DMS 273 (cell line): ENCODE data around the gene OBSL1.

Experiments used
- DNase-seq: peaks from one replicate; lab custom pipeline; 2025; ENCODE audit not compliant: unreplicated experiment; lab: John Stamatoyannopoulos, UW

Gene OBSL1

DNA sequence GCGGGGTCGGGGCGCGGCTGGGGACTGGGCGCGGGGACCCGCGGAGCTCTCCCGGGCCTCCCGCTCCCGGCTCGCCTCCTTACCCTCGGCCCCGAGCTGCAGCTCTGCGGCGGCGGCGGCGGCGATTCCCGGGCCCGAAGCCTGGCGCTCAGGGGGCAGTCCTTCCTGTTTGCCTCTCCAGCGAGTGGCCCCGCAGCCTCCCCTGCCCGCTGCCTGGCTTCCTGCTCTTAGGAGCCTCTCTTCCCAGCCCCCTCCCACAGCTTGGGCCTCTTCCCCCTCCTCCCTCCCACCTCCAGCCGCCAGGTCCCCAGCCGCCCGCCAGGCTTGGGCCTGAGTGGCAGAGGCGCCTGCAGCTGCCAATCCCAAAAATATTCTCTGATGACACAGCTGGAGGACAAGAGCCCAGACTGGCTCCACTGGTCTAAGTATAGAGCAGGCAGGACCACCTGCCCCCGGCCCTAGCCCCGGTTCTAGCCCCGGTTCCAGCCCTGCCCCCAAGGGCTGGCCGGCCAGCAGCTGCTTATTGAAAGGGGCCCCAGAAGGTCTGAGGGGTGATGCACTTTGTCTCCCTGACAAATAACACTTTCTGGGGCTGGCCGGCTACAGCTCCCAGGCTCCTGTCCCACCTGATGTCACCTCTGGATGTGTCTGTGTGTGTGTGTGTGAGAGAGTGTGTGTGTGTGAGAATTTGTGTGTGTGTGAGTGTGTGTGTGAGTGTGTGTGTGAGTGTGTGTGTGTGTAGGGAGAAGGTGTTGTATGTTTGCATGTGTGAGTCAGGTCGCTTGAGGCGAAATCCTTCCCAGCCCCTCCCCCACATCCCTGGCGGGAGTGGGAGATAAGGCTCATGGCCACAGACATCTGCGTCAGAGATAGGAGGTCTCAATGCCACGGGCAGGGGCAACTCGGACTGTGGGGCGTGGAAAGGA, at the start of gene OBSL1:
TSS of gene OBSL1 (minus strand) at position 229 of the 926 bp plus-strand sequence. CDS start 307 bp downstream, outside the sequence.
- DNase-seq = peak; percentile 90

DNA sequence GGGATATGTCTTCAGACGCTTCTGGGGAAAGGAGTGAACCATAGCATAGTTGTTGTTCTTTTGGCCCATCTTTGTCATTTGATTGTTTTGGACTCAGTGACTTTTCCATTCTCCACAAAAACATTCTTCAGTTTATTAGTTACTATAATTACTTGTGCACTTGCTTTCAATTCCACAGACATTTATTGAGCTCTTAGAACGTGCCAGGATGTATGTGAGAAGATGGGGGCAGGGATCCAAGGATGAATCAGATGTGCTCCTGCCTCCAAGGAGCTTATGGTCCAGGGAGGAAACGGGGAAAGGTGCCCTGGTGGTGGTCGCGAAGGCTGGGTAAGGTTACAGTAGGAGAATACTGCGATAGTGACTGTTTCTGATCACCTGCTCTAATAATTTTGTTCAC, 49.2 kb upstream of the OBSL1 start:
- DNase-seq = no peak

DNA sequence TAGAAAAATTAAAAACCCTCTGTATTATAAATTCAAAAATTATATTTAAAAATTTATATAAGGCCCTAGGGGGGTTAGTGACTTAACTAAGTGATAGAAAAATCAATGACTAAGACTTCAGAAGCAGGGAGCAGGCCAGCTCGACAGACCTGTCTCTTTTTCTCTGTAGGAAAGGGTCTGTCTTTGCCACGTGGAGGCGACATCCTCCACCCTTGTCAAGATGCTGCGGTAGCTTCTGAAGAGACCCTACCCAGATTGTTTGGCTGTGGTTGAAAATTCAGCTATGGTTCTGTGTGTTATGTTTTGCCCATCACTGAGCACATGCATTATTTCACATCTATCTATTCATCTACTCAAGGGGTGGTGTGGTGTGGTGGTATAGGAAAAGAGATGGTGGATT, 47.9 kb upstream of the OBSL1 start:
- no peak for DNase-seq

DNA sequence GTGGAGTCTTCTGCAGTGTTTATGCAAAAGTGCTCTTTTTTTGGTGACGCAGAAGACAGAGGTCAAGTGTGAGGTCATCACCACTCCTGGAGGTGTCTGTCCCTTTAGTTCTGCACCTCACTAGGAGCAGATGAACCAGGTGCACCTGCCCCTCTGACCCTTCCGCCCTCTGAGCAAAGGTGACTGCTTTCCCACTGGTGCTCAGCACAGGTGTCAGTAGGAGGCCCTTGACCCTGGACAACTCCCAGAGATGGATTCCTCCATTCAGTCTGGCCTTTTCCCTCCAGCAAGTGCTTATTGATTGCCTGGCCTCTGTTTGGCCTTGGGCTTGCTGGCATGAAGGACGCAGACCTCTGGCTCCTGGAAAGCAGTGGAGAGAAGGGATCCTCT, 47.4 kb upstream of the OBSL1 start:
- no peak for DNase-seq

DNA sequence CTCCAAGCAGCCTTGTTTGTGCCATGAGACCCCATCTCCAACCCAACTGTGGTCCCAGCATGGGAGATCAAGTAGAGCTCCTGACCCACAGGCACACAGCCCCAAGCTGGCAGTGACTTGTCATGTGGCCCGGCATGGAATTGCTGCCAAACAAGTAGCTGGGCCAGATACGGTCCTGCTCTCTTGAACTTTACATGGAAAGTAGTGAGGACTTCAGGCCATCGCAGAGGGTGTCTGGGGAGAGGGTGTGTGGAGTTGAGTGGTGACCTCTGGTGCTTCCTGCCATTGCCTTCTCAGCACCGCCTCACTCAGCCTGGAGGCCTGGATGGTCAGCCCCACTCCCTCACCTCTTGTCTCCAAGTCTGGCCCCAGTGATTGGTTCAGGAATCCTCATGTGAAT, 45.2 kb upstream of the OBSL1 start:
- no peak for DNase-seq

DNA sequence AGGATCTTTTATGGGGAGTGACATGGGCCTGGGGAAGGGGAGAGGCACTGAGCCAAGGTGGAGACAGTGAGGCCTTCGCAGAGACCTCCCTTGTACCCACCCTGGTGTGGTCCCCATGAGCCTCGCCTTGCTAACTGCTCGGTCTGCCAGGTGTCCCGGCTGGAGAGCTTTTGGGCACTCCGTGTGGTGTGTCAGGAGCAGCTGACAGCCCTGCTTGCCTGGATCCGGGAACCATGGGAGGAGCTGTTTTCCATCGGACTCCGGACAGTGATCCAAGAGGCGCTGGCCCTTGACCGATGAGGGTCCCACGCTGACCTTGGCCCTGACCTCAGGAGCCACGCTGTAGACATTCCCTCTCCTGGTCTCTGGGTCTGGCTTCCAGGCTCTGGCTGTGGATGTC, 44.6 kb upstream of the OBSL1 start:
- no peak for DNase-seq

DNA sequence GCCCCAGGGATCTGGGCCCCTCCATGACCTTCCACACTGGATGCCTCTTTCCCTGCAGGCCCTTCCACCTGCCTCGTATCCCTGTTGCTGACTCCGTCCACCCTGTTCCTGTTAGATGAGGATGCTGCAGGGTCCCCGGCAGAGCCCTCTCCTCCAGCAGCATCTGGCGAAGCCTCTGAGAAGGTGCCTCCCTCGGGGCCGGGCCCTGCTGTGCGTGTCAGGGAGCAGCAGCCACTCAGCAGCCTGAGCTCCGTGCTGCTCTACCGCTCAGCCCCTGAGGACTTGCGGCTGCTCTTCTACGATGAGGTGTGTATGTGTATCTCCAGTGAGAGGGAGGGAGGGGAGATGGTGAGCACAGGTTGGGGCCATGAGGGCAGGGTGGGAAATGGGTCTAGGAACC, 43.7 kb upstream of the OBSL1 start:
- no peak for DNase-seq

DNA sequence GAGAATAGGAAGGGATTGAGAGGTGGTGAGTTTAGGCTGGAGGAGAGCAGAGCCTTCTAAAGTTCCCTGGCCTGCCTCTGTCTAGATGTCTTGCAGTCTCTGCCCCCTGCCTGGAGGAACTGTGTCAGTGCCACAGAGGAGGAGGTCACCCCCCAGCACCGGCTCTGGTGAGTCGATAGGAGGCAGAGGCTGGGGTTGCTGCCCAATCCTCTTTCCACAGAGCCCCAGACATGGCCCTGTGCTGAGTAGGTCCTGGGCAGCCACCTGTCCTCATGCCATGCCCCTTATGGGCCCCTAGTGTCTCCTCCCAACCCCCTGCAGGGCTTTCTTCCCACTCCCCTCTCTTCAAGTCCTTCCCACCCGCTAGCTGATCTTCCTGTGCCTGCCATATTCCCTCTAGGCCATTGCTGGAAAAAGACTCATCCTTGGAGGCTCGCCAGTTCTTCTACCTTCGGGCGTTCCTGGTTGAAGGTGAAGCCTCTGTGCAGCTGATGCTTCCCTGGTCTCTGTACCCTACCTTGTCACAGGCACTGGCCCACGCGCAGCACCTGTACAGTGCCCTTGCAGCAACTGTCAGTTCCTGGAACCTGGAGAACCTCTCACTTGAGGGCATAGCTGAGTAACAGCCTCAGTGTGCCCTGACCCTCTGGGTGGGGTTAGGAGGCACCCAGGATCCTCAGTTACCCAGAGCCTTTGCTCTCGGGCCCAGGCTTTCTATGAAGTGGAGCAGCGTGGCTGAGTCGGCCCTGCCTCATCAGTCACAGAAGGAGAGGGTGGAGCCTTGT, 42.9 kb upstream of the OBSL1 start:
- no peak for DNase-seq

DNA sequence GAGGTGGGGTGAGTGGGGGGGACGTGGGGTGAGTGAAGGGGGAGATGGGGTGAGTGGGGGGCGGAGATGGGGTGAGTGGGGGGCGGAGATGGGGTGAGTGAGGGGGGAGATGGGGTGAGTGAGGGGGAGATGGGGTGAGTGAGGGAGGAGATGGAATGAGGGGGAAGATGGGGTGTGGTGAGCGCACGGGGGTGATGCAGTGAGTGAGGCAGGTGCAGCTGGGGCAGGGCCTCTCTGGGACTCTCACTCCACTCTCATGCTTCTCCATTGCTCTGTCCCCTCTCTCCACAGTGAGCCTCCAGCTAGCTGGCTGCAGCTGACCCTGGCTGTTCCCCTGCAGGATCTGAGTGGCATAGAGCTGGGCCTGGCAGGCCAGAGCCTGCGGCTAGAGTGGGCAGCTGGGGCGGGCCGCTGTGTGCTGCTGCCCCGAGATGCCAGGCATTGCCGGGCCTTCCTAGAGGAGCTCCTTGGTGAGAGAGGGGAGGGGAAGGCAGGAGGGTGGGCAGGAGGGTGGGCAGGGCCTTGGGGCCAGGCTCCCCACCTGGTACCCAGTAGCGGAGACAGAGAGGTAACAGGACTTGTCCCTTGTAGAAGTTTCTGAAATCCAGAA, 42.2 kb upstream of the OBSL1 start:
- no peak for DNase-seq

DNA sequence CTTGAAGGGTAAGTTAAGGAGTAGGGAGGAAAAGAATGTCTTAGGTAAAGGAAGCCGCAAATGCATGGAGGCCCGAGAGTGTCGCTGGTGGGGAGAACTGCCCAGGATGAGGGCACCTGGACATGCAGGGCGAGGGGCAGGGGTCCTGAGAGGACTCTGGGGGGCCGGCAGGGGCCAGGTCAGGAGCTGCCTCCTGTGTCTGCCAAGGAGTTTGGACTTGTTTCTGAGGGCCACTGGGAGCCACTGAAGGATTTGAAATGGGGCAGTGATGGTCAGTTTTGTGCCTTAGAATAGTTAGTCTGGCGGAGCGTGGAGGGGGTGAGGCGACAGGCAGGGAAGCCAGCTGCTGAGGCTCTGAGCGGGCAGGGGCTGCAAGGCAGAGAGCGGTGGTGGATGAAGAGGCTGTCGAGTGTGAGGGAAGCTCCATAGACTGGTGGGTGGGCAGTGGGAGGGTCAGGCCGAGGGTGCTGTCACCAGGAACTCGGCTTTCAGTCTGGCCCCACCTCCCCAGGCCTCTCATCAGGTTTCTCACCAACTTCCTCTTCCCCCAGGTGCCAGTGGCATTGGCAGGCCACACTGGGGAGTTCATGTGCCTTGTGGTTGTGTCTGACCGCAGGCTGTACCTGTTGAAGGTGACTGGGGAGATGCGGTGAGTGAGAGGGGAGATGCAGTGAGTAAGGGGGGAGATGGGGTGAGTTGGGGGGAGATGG, 41.4 kb upstream of the OBSL1 start:
- no peak for DNase-seq

DNA sequence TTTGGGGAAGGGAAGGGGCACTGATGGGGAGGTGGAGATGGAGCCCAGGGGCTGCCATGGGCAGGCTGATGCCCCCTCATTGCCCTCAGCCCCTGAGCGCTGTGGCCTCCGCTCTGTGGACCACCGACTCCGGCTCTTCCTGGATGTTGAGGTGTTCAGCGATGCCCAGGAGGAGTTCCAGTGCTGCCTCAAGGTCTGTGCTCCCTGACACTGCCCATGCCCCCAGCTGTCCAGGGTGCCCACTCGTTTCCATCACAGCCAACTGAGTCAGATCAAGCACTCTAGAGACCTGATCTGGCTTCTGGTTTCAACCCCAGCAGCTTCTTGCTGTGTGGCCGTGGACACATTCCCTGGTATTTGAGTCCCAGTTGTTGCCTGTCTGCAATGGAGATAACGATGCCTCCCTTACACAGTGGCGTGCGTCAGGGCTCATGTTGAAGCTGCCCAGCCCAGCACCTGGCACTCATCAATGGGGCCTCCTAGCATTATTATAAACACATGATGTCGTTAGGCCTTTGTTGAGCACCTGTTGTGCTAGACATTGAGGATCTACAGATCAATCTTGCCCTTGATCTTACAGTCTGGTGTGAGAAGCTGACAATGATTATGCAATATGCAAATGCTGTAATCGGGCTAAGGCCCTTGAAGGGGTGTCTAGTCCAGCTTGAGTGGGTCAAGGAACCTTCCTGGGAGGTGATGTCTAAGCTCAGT, 40.7 kb upstream of the OBSL1 start:
- no peak for DNase-seq

DNA sequence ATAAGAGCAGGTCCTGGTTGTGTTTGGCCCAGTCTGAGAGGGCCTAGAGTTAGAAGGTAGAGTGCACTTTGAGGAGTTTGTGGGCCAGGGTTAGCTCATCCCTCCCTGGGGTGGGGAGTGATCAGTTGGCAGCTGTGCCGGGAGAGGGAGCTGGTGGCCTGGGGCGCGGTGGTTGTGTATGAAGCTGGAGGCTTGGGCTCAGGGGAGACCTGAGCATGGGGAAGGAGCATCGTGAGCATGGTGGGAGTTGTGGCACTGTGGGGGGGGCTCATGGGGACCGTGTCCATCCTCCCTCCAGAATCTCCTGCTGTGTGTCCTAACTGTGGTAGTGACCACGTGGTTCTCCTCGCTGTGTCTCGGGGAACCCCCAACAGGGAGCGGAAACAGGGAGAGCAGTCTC, 40.0 kb upstream of the OBSL1 start:
- no peak for DNase-seq

DNA sequence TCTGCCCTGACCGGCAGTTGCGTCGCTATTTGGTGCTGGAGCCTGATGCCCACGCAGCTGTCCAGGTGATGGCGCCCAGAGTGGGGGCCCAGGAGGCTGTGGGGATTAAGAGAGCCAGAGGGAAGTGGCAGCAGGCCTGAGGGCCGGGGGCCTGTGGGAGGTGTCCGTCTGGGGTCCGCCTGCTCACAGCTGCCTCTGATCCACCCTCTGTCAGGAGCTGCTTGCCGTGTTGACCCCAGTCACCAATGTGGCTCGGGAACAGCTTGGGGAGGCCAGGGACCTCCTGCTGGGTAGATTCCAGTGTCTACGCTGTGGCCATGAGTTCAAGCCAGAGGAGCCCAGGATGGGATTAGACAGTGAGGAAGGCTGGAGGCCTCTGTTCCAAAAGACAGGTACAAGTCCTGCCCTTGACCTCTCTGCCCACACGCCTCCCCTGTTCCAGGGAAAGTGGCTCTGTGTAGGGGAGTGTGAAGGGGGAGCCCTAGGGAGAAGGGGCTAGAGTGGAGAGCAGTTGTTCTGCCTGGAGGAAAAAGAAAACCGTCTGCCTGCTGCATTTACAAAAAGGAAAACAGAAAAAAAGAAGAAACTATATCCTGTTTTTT, 37.9 kb upstream of the OBSL1 start:
- DNase-seq = no peak

DNA sequence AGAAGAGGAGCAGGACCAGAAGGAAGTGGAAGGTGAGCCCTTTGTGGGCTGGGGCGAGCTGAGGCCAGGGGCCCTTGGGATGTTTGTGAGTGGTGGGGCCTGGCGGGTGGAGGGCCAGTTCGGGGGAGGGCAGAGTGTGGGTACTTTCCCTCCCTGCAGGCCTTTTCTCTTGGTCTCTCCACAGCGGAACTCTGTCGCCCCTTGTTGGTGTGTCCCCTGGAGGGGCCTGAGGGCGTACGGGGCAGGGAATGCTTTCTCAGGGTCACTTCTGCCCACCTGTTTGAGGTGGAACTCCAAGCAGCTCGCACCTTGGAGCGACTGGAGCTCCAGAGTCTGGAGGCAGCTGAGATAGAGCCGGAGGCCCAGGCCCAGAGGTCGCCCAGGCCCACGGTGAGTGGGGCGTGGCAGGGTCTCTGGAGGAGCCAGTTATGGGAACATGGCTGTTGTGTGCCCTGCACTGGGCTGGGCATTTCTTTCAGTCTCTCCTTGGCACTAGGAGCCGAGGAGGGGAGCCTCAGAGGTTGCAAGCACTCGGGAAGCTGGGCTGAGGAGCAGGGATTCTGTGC, 37.1 kb upstream of the OBSL1 start:
- no peak for DNase-seq

DNA sequence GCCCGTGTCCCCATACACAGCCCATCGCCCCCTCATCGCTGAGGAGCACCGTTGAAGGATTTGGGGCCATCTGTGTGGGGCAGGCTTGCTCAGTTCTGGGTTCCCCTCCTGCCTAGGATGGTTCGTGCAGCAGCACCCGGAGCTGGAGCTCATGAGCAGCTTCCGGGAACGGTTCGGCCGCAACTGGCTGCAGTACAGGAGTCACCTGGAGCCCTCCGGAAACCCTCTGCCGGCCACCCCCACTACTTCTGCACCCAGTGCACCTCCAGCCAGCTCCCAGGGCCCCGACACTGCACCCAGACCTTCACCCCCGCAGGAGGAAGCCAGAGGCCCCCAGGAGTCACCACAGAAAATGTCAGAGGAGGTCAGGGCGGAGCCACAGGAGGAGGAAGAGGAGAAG, 36.6 kb upstream of the OBSL1 start:
- DNase-seq = no peak

DNA sequence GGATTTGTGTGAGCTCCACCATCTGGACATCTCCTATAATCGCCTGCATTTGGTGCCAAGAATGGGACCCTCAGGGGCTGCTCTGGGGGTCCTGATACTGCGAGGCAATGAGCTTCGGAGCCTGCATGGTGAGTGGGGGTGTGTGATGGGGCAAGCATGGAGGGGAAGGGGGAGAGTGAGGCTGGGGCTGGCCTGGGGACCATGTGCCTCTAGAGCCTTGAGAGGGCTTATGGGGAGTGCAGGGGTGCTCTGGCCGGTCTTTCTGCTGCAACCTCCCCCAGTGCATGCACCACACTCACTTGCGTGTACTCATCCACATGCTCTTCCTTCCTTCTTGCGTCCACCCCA, 34.2 kb upstream of the OBSL1 start:
- DNase-seq = no peak

DNA sequence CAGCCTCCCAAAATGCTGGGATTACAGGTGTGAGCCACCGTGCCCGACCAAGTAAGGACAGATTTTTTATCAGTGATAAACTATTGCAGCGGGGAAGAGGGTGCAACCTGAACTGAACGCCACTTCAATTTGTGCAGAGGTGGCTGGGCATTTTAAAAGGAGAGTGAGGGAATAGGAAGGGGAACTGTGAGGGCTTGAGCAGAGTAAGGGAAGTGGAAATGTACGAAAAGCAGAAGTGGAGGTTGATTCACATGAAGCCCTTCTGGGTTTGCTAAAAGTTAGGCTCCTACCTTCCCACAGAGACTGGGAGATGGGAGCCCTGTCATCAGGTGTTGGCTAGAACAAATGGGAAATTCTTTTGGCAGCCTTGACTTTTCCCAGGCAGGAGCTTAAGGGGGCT, 32.4 kb upstream of the OBSL1 start:
- DNase-seq = no peak

DNA sequence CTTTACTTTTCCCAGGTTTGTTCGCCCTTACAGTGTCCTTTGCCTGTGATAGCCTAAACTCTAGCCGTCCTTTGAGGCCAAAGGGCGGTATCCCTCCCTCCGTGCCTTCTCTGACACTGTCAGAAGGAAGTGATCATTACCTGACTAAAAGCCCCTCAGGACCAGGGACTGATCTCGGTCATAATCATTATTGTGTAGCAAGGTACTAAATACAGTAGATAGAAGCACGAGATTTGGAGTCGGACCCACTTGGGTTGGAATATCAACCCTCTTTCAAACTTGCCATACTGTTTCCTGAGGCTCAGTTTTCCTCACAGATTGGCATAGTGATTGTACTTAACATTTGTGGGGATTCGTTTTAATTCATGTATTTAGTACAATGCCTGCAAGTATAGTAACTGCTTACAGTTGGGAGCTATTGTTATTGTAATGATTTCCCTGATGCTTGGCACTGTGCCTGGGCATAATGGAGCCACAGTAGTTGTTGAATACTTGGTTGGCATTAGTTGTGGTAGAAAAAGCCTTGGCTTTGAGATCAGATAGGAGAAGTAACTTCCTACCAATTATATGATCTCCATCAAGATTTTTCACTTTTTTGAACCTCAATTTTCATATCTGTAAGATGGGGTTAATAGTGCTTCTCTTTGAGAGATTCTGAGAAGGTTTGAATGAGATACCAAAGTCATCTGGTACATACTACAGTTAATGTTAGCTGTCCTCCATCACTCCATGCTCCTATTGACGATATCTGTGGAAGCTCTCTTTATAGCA, 27.2 kb upstream of the OBSL1 start:
- DNase-seq = peak; percentile 40
